ENCODE measurements around the gene GLB1L2. TPM values are rescaled to one million over a fixed set of nuclear protein-coding genes. Genes with fewer than 3 reads are reported as not detected.

The GLB1L2 gene
- total RNA-seq, 3 donors from 2014 or later (not counting 1 experiment from before 2014, with no cell fraction given): 0.57 to 3.3 (median 0.61) TPM

DNA sequence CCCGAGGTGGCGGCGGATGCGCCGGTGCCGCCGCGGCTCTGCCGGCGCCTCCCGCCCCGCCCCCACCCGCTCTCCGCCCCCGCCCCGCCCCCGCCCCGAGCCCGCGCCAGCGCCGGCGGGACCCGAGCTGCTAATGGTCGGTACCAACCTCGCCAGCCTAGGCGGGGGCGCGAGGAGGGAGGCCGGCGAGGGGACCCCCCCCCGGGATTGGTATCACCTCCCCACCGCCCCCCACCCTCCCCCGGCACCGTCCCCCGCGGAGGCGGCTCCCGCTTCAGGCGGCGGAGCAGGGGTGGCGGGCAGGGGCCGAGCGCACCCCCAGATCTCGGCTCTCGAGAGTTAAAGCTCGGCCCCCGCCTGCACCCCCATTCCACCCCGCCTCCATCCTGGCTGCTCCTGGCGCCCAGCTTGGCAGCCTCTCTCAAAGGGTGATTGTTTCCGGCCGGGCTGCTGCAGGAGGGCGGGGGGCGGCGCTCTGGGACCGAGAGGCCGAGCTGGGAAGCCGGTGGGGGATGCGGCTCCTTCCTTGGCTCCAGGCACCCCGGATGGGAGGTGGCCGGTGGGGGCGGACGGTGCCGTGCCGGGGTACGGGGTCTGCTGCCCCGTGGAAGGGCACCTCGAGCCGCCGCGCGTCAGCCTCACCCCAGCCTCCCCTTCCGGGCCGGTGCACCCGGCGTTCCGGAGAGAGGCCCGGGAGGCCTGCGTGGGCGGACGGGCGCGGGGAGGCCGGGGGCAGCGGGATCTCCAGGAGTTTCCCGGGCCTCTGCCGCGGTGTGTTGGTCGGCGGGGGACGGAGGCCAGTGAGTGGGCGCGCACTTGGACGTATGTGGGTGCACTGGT lies 80.6 kb downstream of the GLB1L2 start, which contains the start of gene B3GAT1:
Gene B3GAT1, minus strand, starts transcription at position 40 of the 840 bp plus-strand sequence. CDS start 24,583 bp downstream, outside the sequence.
- peaks cover 17% of the 10 kb centered on the region for H3K27me3 ChIP-seq (ENCODE audit: control insufficient read depth, insufficient read depth, low read length)
- WGBS (ENCODE audit: insufficient coverage): 1% methylated on average over 74 of the region's 94 CpGs
- intact Hi-C loops (cut with micrococcal nuclease): no loop called here

DNA sequence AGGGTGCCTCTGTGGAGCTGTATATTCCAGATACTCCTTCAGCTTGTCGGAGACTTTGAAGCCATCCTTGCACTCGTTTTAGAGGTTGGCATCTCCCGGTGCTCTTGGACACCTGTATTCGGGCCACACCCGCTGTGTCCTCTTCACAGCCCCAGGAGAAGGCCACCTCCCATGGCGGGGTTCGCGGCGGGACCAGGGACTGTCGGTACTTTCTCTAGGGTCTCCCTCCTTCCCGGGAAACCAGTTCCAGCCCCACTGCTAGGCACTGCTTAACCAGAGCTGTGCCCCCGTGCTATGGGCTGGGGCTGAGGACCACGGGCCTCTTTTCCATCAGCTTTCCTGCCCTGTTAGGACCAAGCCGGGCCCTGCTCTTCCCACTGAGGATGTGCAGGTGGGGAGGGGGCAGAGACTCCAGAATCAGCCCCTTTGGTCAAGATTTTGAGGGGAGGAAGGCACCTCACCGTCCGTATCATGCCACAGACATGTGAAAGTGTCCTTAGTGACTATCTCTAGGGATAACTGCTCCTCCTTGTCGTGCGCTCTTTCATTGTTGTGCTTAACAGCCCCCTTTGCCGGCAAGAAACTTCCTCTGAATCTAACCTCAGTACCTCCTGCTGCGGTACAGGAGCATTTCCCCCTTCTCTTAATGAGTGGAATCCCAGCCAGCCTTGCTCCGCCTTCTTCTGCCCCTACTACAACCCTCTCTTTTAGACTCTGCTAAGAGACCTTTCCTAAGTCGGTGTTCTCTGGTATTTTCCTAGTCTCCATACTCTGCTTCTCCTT lies 81.4 kb downstream of the GLB1L2 start:
- Histone ChIP-seq H3K27ac (ENCODE audit: low read length) (no peak overlapping the region), H3K4me3 (ENCODE audit: low read length) (peak overlapping the region; percentile 46), H3K4me1 (ENCODE audit: control insufficient read depth, insufficient read depth, low read length) (peaks cover 31% of the 10 kb centered on the region), H3K27me3 (ENCODE audit: control insufficient read depth, insufficient read depth, low read length) (peaks cover 17% of the 10 kb centered on the region), H3K36me3 (ENCODE audit: control insufficient read depth, insufficient read depth, low read length) (no peaks in the 10 kb centered on the region), H3K9me3 (ENCODE audit: control insufficient read depth, insufficient read depth, low read length) (no peaks in the 10 kb centered on the region)
- no peaks in the 10 kb centered on the region for H3K36me3 Mint-ChIP-seq
- ATAC-seq: no peak
- H3K27me3 Mint-ChIP-seq (ENCODE audit: low read depth in 2 of 2): peaks cover 23 to 32% of the 10 kb centered on the region in 2 donors
- H3K27ac Mint-ChIP-seq: peak overlapping the region; percentile 24 to 44
- WGBS (ENCODE audit: insufficient coverage): 9% methylated on average over 21 of the region's 22 CpGs
- intact Hi-C loops (cut with micrococcal nuclease): no loop called here
- no peaks in the 10 kb centered on the region for H3K9me3 Mint-ChIP-seq
- no peak for DNase-seq
- TF ChIP-seq, protein P1, sequence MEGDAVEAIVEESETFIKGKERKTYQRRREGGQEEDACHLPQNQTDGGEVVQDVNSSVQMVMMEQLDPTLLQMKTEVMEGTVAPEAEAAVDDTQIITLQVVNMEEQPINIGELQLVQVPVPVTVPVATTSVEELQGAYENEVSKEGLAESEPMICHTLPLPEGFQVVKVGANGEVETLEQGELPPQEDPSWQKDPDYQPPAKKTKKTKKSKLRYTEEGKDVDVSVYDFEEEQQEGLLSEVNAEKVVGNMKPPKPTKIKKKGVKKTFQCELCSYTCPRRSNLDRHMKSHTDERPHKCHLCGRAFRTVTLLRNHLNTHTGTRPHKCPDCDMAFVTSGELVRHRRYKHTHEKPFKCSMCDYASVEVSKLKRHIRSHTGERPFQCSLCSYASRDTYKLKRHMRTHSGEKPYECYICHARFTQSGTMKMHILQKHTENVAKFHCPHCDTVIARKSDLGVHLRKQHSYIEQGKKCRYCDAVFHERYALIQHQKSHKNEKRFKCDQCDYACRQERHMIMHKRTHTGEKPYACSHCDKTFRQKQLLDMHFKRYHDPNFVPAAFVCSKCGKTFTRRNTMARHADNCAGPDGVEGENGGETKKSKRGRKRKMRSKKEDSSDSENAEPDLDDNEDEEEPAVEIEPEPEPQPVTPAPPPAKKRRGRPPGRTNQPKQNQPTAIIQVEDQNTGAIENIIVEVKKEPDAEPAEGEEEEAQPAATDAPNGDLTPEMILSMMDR (IDR thresholded peaks at IDR 0.05): no peak
- H3K4me1 Mint-ChIP-seq: peaks cover 39 to 56% of the 10 kb centered on the region in 2 donors
- peak overlapping the region; percentile 79 for H3K4me3 Mint-ChIP-seq

More for the DNA sequence above, 80.6 kb downstream of the GLB1L2 start, which contains the start of gene B3GAT1:
- no peaks in the 10 kb centered on the region for H3K36me3 Mint-ChIP-seq
- Histone ChIP-seq H3K36me3 (ENCODE audit: control insufficient read depth, insufficient read depth, low read length) (no peaks in the 10 kb centered on the region), H3K4me1 (ENCODE audit: control insufficient read depth, insufficient read depth, low read length) (peaks cover 34% of the 10 kb centered on the region), H3K4me3 (ENCODE audit: low read length) (peak within 1 kb of the TSS; percentile 46), H3K9me3 (ENCODE audit: control insufficient read depth, insufficient read depth, low read length) (no peaks in the 10 kb centered on the region), H3K27ac (ENCODE audit: low read length) (peak within 1 kb of the TSS; percentile 55)
- TF ChIP-seq, protein P1 (IDR thresholded peaks at IDR 0.05): no peak
- peak within 1 kb of the TSS; percentile 50 to 90 for H3K27ac Mint-ChIP-seq
- H3K4me1 Mint-ChIP-seq: peaks cover 44 to 61% of the 10 kb centered on the region in 2 donors
- ATAC-seq (peak; percentile 55 to 70 (median 61)), DNase-seq (peak in 1 of 2 donors; percentile 44)
- H3K9me3 Mint-ChIP-seq: no peaks in the 10 kb centered on the region
- H3K4me3 Mint-ChIP-seq: peak within 1 kb of the TSS; percentile 89
- H3K27me3 Mint-ChIP-seq (ENCODE audit: low read depth in 2 of 2): peaks cover 21 to 32% of the 10 kb centered on the region in 2 donors

DNA sequence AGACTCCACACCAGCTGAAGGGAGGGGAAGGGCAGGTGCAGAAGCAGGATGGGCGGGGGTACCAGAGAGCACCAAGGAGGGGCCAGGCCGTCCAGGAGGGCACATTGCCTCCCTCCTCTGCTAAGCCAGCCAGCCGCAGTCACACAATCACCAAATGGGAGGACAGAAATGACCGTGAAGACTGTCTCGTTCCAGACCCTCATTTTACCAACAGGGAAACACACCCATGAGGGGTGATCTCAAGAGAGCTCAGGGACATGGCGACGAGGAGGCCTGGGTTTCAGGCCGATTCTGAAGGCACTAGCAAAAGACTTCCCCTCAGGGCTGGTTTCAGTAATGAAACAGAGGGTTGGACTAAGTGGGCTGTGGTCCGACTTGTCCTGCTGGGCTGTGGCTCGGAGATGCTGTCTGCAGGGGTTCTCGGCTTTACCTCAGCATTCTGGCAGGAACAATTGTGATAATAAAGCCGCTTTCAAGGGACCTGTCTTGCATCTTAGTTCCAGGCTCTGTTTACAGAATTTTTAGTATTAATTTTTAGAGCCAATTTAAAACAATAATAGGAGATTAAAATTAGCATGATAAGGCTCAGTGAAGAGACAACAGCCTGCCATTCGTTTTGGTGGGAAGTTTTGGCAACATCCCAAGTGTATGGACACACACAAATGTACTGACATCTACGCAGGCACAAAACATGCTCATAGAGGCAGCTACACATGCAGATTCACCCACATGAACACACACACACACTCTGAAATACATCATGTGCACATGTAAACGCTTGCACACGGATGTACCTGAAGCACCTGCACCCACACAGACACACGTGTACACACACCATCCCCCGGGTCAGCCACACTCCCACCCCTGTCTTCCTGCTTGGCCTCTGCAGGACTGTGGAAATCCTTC lies 82.3 kb downstream of the GLB1L2 start:
- H3K27me3 ChIP-seq (ENCODE audit: control insufficient read depth, insufficient read depth, low read length): peaks cover 17% of the 10 kb centered on the region
- no peaks in the 10 kb centered on the region for H3K9me3 Mint-ChIP-seq
- H3K4me3 ChIP-seq (ENCODE audit: low read length): no peak overlapping the region
- TF ChIP-seq, protein P1 (IDR thresholded peaks at IDR 0.05): no peak
- H3K27ac Mint-ChIP-seq: peak overlapping the region; percentile 24 to 44
- H3K36me3 ChIP-seq (ENCODE audit: control insufficient read depth, insufficient read depth, low read length): no peaks in the 10 kb centered on the region
- DNase-seq (no peak), ATAC-seq (no peak)
- H3K4me1 Mint-ChIP-seq: peaks cover 44 to 55% of the 10 kb centered on the region in 2 donors
- WGBS (ENCODE audit: insufficient coverage): 45% methylated on average over 18 of the region's 18 CpGs
- no peak overlapping the region for H3K27ac ChIP-seq (ENCODE audit: low read length)
- intact Hi-C loops (cut with micrococcal nuclease): no loop called here
- no peaks in the 10 kb centered on the region for H3K36me3 Mint-ChIP-seq
- H3K9me3 ChIP-seq (ENCODE audit: control insufficient read depth, insufficient read depth, low read length): no peaks in the 10 kb centered on the region
- H3K4me1 ChIP-seq (ENCODE audit: control insufficient read depth, insufficient read depth, low read length): peaks cover 31% of the 10 kb centered on the region
- H3K4me3 Mint-ChIP-seq: peak overlapping the region; percentile 79
- H3K27me3 Mint-ChIP-seq (ENCODE audit: low read depth in 2 of 2): peaks cover 23 to 32% of the 10 kb centered on the region in 2 donors

Measured in natural killer cell (primary cell).